ENCODE data around the gene RP2.

The RP2 gene

DNA sequence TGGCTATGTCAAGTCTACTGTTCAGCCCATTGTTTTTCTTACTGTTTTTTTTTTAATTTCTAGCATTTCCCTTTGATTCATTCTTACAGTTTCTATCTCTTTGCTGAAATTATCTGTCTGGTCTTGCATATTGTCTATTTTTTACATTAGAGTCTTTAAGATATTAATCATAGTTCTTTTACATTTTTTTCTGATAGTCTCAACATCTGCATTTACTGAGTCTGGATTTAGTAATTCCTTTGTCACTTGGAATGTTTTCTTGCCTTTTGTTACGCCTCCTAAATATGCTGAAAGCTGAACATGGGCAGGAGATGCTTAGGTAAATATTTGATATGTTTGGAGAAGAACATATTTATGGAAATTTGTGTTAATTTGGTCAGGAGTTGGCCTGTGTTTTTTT, 85.8 kb downstream of the RP2 start:
- no peak for DNase-seq

DNA sequence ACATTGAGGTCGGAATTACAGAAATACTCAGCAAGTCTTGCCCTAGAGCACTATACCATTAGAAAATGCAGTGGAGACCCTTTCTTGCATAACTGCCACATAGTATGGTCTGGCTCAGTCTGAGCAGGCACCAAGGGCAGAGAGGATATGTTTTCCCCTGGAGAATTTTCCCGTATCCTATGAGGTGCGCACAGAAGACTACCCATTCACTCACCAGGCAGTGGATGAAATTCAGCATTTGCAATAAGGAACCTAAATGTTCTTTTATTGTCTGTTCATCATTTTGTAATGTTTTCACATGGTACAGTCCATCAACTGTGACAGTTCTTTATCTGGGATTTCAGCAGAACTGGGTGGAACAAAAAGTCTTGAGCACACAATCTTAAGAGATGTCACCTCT, 90.9 kb downstream of the RP2 start:
- no peak for DNase-seq

DNA sequence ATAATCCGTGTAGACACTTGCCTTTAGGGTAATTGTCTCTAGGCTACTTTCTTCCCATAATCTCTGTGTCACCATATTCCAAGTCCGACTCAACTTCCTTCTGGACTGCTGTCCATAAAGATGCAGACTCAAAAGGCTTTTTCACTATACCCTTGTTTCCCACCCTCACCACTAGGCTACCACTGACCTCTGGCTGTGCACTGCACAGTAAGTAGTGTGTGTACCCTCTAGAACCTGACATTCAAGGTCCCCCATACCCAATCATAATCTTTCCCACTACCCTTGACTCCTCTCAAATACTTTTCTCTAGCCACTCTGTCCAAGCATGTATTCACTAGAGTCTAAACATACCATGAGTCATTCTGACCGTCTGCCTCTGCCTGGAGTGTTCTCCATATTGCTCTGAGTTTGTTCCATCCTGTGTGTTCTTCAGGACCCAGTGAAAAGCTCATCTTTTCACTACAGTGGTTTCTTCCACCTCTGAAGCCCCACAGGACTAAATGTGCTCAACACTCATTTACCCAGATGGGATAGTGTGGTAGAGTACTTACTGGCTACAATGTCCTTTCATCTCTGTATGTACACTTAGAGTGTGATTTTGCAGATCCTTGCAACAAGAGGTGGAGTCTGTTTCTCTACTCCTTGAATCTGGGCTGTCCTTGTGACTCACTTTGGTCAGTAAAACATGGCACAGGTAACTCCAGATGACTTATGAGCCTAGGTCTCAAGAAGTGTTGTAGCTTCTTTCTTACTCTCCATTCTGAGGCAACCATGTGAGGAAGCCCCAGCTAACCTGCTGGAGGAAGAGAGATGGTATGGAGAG, 92.8 kb downstream of the RP2 start:
- DNase-seq, result no peak

Measured in NCI-H2107 (cell line).